ENCODE results near the gene SURF6.
"Not testable (repeated sequence)": the region's sequence is repeated elsewhere in the genome, so short reads cannot be mapped to it uniquely, and the experiment has no call there.

SURF6 gene

GRCh38 chr9:133334161-133334560 is 1.8 kb downstream of the SURF6 start:
- H3K9ac ChIP-seq (ENCODE audit: low read length in 2 of 2) = no peak overlapping the region
- H3K4me3 ChIP-seq (ENCODE audit: low read length in 2 of 2) = peak overlapping the region in 1 of 2 donors; percentile 93
- H3K27ac ChIP-seq (ENCODE audit: low read length) = no peak overlapping the region
- no peaks in the 10 kb centered on the region for H3K27me3 ChIP-seq (ENCODE audit: control insufficient read depth in 1 of 2, insufficient read depth in 2 of 2, low read length in 2 of 2)
- H3K4me1 ChIP-seq (ENCODE audit: control insufficient read depth, insufficient read depth, low read length) = peaks cover 23% of the 10 kb centered on the region
- no peaks in the 10 kb centered on the region for H3K9me3 ChIP-seq (ENCODE audit: control insufficient read depth in 2 of 2, low read length in 2 of 2)
- H3K36me3 ChIP-seq (ENCODE audit: control insufficient read depth in 2 of 2, insufficient read depth in 2 of 2, low read length in 2 of 2) = peaks cover 35 to 39% of the 10 kb centered on the region in 2 donors

DNA sequence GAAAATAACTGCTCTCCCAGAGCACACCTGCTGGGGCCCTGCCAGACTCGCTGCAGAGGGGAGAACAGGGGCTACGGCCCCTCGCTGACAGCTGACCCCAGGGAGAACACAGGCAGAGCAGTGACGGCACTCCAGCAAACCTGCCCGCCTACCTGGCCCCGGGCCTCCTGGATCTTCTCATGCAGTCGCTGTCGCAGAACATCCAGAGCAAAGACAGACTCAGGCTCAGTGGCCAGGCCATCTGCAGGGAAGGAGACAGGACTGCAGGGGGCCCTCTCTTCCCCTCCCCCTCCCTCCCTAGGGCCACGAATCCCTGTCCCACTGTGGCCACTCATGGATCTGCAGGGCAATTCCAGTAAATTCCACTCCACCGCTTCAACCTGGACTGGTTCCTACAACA is 2.4 kb downstream of the SURF6 start:
- Histone ChIP-seq H3K9me3 (ENCODE audit: control insufficient read depth in 2 of 2, low read length in 2 of 2) (no peaks in the 10 kb centered on the region), H3K9ac (ENCODE audit: low read length in 2 of 2) (no peak overlapping the region), H3K27me3 (ENCODE audit: control insufficient read depth in 1 of 2, insufficient read depth in 2 of 2, low read length in 2 of 2) (no peaks in the 10 kb centered on the region), H3K36me3 (ENCODE audit: control insufficient read depth in 2 of 2, insufficient read depth in 2 of 2, low read length in 2 of 2) (peaks cover 33 to 35% of the 10 kb centered on the region in 2 donors), H3K4me1 (ENCODE audit: control insufficient read depth, insufficient read depth, low read length) (peaks cover 23% of the 10 kb centered on the region), H3K4me3 (ENCODE audit: low read length in 2 of 2) (no peak overlapping the region), H3K27ac (ENCODE audit: low read length) (no peak overlapping the region)

DNA sequence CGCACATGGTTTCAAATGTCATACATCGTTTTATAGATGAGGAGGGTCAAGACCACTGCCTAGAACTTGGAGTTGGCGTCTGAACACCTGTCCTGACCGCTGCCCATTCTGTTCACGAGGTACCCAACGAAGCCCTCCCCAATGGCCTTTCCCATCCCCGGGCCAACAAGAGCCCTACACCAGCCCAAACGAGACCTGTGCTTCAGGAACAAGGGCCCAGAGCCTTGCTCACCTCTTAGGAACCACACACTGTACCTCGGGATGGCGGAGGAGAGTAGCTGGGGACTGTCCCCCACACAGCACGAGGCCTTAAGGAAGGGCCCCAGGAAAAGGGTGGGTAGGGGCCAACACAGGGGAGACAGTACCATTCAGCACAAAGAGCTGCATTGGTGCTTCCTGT is 3.0 kb downstream of the SURF6 start:
- H3K9ac ChIP-seq (ENCODE audit: low read length in 2 of 2) = no peak overlapping the region
- peaks cover 23% of the 10 kb centered on the region for H3K4me1 ChIP-seq (ENCODE audit: control insufficient read depth, insufficient read depth, low read length)
- H3K27me3 ChIP-seq (ENCODE audit: control insufficient read depth in 1 of 2, insufficient read depth in 2 of 2, low read length in 2 of 2) = no peaks in the 10 kb centered on the region
- no peak overlapping the region for H3K4me3 ChIP-seq (ENCODE audit: low read length in 2 of 2)
- H3K9me3 ChIP-seq (ENCODE audit: control insufficient read depth in 2 of 2, low read length in 2 of 2) = no peaks in the 10 kb centered on the region
- H3K27ac ChIP-seq (ENCODE audit: low read length) = no peak overlapping the region
- peaks cover 33 to 35% of the 10 kb centered on the region in 2 donors for H3K36me3 ChIP-seq (ENCODE audit: control insufficient read depth in 2 of 2, insufficient read depth in 2 of 2, low read length in 2 of 2)

GRCh38 chr9:133332381-133332730 is 3.6 kb downstream of the SURF6 start:
- H3K4me1 ChIP-seq (ENCODE audit: control insufficient read depth, insufficient read depth, low read length) = peaks cover 23% of the 10 kb centered on the region

GRCh38 chr9:133331641-133332380 is 4.2 kb downstream of the SURF6 start:
- Histone ChIP-seq H3K9ac (ENCODE audit: low read length in 2 of 2) (no peak overlapping the region), H3K36me3 (ENCODE audit: control insufficient read depth in 2 of 2, insufficient read depth in 2 of 2, low read length in 2 of 2) (peaks cover 33 to 35% of the 10 kb centered on the region in 2 donors), H3K4me3 (ENCODE audit: low read length in 2 of 2) (no peak overlapping the region), H3K27me3 (ENCODE audit: control insufficient read depth in 1 of 2, insufficient read depth in 2 of 2, low read length in 2 of 2) (no peaks in the 10 kb centered on the region), H3K27ac (ENCODE audit: low read length) (no peak overlapping the region), H3K9me3 (ENCODE audit: control insufficient read depth in 2 of 2, low read length in 2 of 2) (no peaks in the 10 kb centered on the region), H3K4me1 (ENCODE audit: control insufficient read depth, insufficient read depth, low read length) (peaks cover 23% of the 10 kb centered on the region)

More at GRCh38 chr9:133332381-133332730, 3.6 kb downstream of the SURF6 start:
- Histone ChIP-seq H3K9ac (ENCODE audit: low read length in 2 of 2) (no peak overlapping the region), H3K27me3 (ENCODE audit: control insufficient read depth in 1 of 2, insufficient read depth in 2 of 2, low read length in 2 of 2) (no peaks in the 10 kb centered on the region), H3K27ac (ENCODE audit: low read length) (no peak overlapping the region), H3K9me3 (ENCODE audit: control insufficient read depth in 2 of 2, low read length in 2 of 2) (no peaks in the 10 kb centered on the region), H3K36me3 (ENCODE audit: control insufficient read depth in 2 of 2, insufficient read depth in 2 of 2, low read length in 2 of 2) (peaks cover 33 to 35% of the 10 kb centered on the region in 2 donors), H3K4me3 (ENCODE audit: low read length in 2 of 2) (no peak overlapping the region)

GRCh38 chr9:133331221-133331620 is 4.8 kb downstream of the SURF6 start:
- no peak overlapping the region for H3K4me3 ChIP-seq (ENCODE audit: low read length in 2 of 2)
- H3K27ac ChIP-seq (ENCODE audit: low read length) = no peak overlapping the region
- H3K4me1 ChIP-seq (ENCODE audit: control insufficient read depth, insufficient read depth, low read length) = peaks cover 19% of the 10 kb centered on the region
- no peaks in the 10 kb centered on the region for H3K27me3 ChIP-seq (ENCODE audit: control insufficient read depth in 1 of 2, insufficient read depth in 2 of 2, low read length in 2 of 2)
- H3K9me3 ChIP-seq (ENCODE audit: control insufficient read depth in 2 of 2, low read length in 2 of 2) = no peaks in the 10 kb centered on the region
- peaks cover 33 to 35% of the 10 kb centered on the region in 2 donors for H3K36me3 ChIP-seq (ENCODE audit: control insufficient read depth in 2 of 2, insufficient read depth in 2 of 2, low read length in 2 of 2)
- H3K9ac ChIP-seq (ENCODE audit: low read length in 2 of 2) = no peak overlapping the region

DNA sequence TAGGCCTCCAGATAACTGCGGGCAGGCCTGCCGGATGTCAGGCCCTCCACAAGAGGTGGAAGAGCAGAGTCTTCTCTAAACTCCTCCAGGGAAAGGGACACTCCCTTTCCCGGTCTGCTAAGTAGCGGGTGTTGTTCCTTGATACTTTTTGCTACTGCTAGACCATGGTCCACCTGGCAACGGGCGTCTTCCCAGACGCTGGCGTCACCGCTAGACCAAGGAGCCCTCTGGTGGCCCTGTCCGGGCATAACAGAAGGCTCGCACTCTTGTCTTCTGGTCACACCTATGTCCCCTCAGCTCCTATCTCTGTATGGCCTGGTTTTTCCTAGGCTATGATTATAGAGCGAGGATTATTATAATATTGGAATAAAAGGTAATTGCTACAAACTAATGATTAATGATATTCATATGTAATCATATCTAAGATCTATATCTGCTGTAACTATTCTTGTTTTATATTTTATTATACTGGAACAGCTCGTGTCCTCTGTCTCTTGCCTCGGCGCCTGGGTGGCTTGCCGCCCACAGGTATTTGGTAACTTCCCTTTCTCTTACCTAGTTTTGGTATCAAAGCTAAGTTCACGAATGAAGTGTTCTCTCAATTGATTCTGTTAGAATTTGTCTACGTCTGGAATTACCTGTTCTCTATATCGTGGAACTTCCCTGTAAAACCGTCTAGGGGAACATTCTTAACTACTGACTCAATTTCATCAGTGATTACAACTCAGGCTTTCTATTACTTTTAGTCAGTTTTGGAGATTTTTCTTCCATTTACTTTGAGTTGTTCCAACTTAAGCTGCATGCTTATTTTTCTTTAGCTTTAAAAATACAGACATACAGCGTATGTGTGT is 6.5 kb downstream of the SURF6 start:
- H3K27ac ChIP-seq (ENCODE audit: low read length); H3K27me3 ChIP-seq (ENCODE audit: control insufficient read depth in 1 of 2, insufficient read depth in 2 of 2, low read length in 2 of 2); H3K4me3 ChIP-seq (ENCODE audit: low read length in 2 of 2); H3K4me1 ChIP-seq (ENCODE audit: control insufficient read depth, insufficient read depth, low read length); H3K9me3 ChIP-seq (ENCODE audit: control insufficient read depth in 2 of 2, low read length in 2 of 2); H3K9ac ChIP-seq (ENCODE audit: low read length in 2 of 2): not testable (repeated sequence)
- H3K36me3 ChIP-seq (ENCODE audit: control insufficient read depth in 2 of 2, insufficient read depth in 2 of 2, low read length in 2 of 2) = peaks cover 32 to 34% of the 10 kb centered on the region in 2 donors

GRCh38 chr9:133327834-133328484 is 8.0 kb downstream of the SURF6 start:
- H3K27ac ChIP-seq (ENCODE audit: low read length) = no peak overlapping the region
- H3K9me3 ChIP-seq (ENCODE audit: control insufficient read depth in 2 of 2, low read length in 2 of 2) = no peaks in the 10 kb centered on the region
- no peaks in the 10 kb centered on the region for H3K27me3 ChIP-seq (ENCODE audit: control insufficient read depth in 1 of 2, insufficient read depth in 2 of 2, low read length in 2 of 2)
- peaks cover 16 to 19% of the 10 kb centered on the region in 2 donors for H3K36me3 ChIP-seq (ENCODE audit: control insufficient read depth in 2 of 2, insufficient read depth in 2 of 2, low read length in 2 of 2)
- H3K4me3 ChIP-seq (ENCODE audit: low read length in 2 of 2) = no peak overlapping the region
- no peaks in the 10 kb centered on the region for H3K4me1 ChIP-seq (ENCODE audit: control insufficient read depth, insufficient read depth, low read length)
- H3K9ac ChIP-seq (ENCODE audit: low read length in 2 of 2) = no peak overlapping the region

- H3K9me3 ChIP-seq (ENCODE audit: control insufficient read depth in 2 of 2, low read length in 2 of 2); H3K4me1 ChIP-seq (ENCODE audit: control insufficient read depth, insufficient read depth, low read length); H3K9ac ChIP-seq (ENCODE audit: low read length in 2 of 2); H3K27ac ChIP-seq (ENCODE audit: low read length); H3K27me3 ChIP-seq (ENCODE audit: control insufficient read depth in 1 of 2, insufficient read depth in 2 of 2, low read length in 2 of 2); H3K4me3 ChIP-seq (ENCODE audit: low read length in 2 of 2): not testable (repeated sequence)
- peaks cover 10 to 12% of the 10 kb centered on the region in 2 donors for H3K36me3 ChIP-seq (ENCODE audit: control insufficient read depth in 2 of 2, insufficient read depth in 2 of 2, low read length in 2 of 2)
Observed at GRCh38 chr9:133327021-133327420, 9.0 kb downstream of the SURF6 start.

DNA sequence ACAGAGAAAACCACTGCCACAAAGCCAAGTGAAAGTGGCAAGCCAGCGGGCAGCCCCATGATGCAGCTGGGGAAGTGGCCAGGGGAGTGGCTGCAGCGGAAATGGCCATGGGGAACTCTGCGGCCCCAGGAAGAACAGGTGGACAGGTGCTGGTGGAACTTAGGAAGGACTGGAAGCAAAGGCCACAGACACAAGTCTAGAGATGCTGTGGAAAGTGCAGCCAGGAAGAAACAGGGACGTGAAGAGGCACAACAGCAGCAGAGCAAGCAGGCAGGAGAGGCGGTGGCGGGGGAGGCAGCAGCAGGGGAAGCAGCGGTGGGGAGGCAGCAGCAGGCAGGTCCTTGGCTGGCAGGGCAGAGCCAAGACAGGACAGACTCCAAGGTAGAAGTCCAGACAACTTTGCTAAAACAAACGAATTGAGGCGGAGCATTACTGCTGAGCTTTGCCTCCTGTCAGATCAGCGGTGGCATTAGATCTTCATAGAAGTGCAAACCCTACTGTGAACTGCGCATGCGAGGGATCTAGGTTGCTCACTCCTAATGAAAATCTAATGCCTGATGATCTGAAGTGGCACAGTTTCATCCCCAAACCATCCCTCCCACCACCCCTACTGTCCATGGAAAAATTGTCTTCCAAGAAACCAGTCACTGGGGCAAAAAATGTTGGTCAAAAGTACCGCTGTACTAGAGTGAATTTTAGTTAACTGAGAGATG is 11.8 kb downstream of the SURF6 start:
- no peaks in the 10 kb centered on the region for H3K9me3 ChIP-seq (ENCODE audit: control insufficient read depth in 2 of 2, low read length in 2 of 2)

More for the DNA sequence above, 11.8 kb downstream of the SURF6 start:
- Histone ChIP-seq H3K27ac (ENCODE audit: low read length) (no peak overlapping the region), H3K27me3 (ENCODE audit: control insufficient read depth in 1 of 2, insufficient read depth in 2 of 2, low read length in 2 of 2) (no peaks in the 10 kb centered on the region), H3K9ac (ENCODE audit: low read length in 2 of 2) (no peak overlapping the region), H3K36me3 (ENCODE audit: control insufficient read depth in 2 of 2, insufficient read depth in 2 of 2, low read length in 2 of 2) (no peaks in the 10 kb centered on the region), H3K4me1 (ENCODE audit: control insufficient read depth, insufficient read depth, low read length) (no peaks in the 10 kb centered on the region), H3K4me3 (ENCODE audit: low read length in 2 of 2) (no peak overlapping the region)
